ENCODE measurements around the gene PDE4D.

DNA sequence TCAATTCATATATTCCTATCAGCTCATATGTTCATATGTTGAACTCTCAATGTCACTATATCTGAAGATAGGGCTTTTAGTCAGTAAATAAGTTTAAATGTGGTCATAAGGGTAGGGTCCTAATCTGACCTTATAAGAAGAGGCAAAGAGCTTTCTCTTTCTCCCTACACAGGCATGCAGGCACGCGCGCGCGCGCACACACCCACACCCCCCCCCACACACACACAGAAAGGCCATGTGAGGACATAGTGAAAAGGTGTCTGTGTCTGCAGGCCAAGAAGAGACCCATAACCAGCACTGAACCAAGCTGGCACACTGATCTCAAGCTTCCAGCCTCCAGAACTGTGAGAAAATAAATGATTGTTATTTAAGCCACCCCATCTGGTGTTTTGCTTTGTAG lies 76.0 kb downstream of the PDE4D start:
- TF ChIP-seq EZH2 (IDR thresholded peaks at IDR 0.05; ENCODE audit: borderline replicate concordance, low read depth, low read length, severe bottlenecking), result no peak
- TF ChIP-seq, protein P1, sequence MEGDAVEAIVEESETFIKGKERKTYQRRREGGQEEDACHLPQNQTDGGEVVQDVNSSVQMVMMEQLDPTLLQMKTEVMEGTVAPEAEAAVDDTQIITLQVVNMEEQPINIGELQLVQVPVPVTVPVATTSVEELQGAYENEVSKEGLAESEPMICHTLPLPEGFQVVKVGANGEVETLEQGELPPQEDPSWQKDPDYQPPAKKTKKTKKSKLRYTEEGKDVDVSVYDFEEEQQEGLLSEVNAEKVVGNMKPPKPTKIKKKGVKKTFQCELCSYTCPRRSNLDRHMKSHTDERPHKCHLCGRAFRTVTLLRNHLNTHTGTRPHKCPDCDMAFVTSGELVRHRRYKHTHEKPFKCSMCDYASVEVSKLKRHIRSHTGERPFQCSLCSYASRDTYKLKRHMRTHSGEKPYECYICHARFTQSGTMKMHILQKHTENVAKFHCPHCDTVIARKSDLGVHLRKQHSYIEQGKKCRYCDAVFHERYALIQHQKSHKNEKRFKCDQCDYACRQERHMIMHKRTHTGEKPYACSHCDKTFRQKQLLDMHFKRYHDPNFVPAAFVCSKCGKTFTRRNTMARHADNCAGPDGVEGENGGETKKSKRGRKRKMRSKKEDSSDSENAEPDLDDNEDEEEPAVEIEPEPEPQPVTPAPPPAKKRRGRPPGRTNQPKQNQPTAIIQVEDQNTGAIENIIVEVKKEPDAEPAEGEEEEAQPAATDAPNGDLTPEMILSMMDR (IDR thresholded peaks at IDR 0.05; ENCODE audit: extremely low read depth in 1 of 2, insufficient read depth in 1 of 2, low read depth in 1 of 2, low read length in 2 of 2), result no peak
- TF ChIP-seq POLR2AphosphoS5 (IDR thresholded peaks at IDR 0.05; ENCODE audit: insufficient read depth, low read depth, low read length), result no peak
- TF ChIP-seq POLR2A (IDR thresholded peaks at IDR 0.05; ENCODE audit: low read depth, low read length), result no peak
- TF ChIP-seq, protein P2, sequence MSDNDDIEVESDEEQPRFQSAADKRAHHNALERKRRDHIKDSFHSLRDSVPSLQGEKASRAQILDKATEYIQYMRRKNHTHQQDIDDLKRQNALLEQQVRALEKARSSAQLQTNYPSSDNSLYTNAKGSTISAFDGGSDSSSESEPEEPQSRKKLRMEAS (IDR thresholded peaks at IDR 0.05; ENCODE audit: insufficient read depth, insufficient read length), result no peak
- TF ChIP-seq GATA2 (IDR thresholded peaks at IDR 0.05; ENCODE audit: insufficient read depth, insufficient read length, low read depth, low read length), result no peak

Data from endothelial cell of umbilical vein (primary cell).